ENCODE data around the gene PNPLA2.

PNPLA2 gene

GRCh38 chr11:819943-820649 lies 1.4 kb downstream of the PNPLA2 start:
- DNase-seq, result no peak

GRCh38 chr11:820655-821511 lies 2.2 kb downstream of the PNPLA2 start:
- no peak for DNase-seq

- DNase-seq, result no peak
These were observed 3.0 kb downstream of the PNPLA2 start for GRCh38 chr11:821512-822371.

GRCh38 chr11:823441-824291 lies 5.0 kb downstream of the PNPLA2 start:
- no peak for DNase-seq

GRCh38 chr11:824292-824880 lies 5.7 kb downstream of the PNPLA2 start:
- DNase-seq, result no peak

- no peak for DNase-seq
These were observed 6.2 kb downstream of the PNPLA2 start for GRCh38 chr11:824942-825341.

- DNase-seq, result no peak
These were observed 6.9 kb downstream of the PNPLA2 start for GRCh38 chr11:825366-826226.

GRCh38 chr11:826227-826621 lies 7.5 kb downstream of the PNPLA2 start:
- DNase-seq, result no peak

- DNase-seq, result no peak
These were observed 8.1 kb downstream of the PNPLA2 start for GRCh38 chr11:826836-827145.

- no peak for DNase-seq
These were observed 8.6 kb downstream of the PNPLA2 start for GRCh38 chr11:827146-827896.

- no peak for DNase-seq
These were observed 9.1 kb downstream of the PNPLA2 start, which contains the start of gene CRACR2B for GRCh38 chr11:827897-828192. TSS of gene CRACR2B (plus strand) at chr11:827919. CDS start at chr11:828608, 689 bp downstream.

GRCh38 chr11:828506-829175 lies 9.9 kb downstream of the PNPLA2 start:
- DNase-seq, result no peak

- DNase-seq, result no peak
These were observed 10.6 kb downstream of the PNPLA2 start for GRCh38 chr11:829176-829846.

GRCh38 chr11:829847-830294 lies 11.2 kb downstream of the PNPLA2 start:
- no peak for DNase-seq

GRCh38 chr11:830295-831117 lies 11.8 kb downstream of the PNPLA2 start:
- no peak for DNase-seq

- no peak for DNase-seq
These were observed 12.6 kb downstream of the PNPLA2 start for GRCh38 chr11:831118-831864.

- no peak for DNase-seq
These were observed 13.3 kb downstream of the PNPLA2 start for GRCh38 chr11:831961-832528.

Data from left hindlimb (tissue), 1 donor.